B cell (primary cell): ENCODE data around the gene TSPAN9. TPM values are rescaled to one million over a fixed set of nuclear protein-coding genes. Genes with fewer than 3 reads are reported as not detected.

Source experiments
- ATAC-seq: fragments of 200-7000 bp; cut with Tn5 transposase; one replicate; pipeline ENCODE4 v1.10.0; 2021; ENCODE audit warnings: low read depth, mild to moderate bottlenecking, moderate number of reproducible peaks, moderate library complexity
- CTCF ChIA-PET: fragments of 350-600 bp; sonication (Branson Sonifier 250); formaldehyde crosslinking; loops from one replicate; lab custom pipeline; 2021; ENCODE audit warnings: antibody characterized with exemption, inconsistent platforms; lab: Charles Lee
- POLR2A ChIA-PET: fragments of 350-600 bp; sonication (Branson Sonifier 250); formaldehyde crosslinking; loops from one replicate; lab custom pipeline; 2021; ENCODE audit warnings: antibody characterized with exemption; lab: Charles Lee
- DNase-seq: peaks from one replicate; pipeline ENCODE4 v3.0.0; 2013
- H2AFZ ChIP-seq: 2 replicates; pipeline ENCODE4 v1.6.1; 2012; ENCODE audit warnings: mild to moderate bottlenecking, low read depth, low read length; ENCODE audit not compliant: insufficient read depth, poor library complexity, severe bottlenecking
- H3K27ac ChIP-seq, 2 donors: 1 replicate in 1 of 2; 2 replicates in 1 of 2; pipeline ENCODE4 v1.5.1; 2012 to 2013; ENCODE audit warnings: low read length in 2 of 2, mild to moderate bottlenecking in 2 of 2, moderate library complexity in 1 of 2
- H3K27me3 ChIP-seq, 4 experiments: fragments of 200-600 bp in 1 of 4; sonication (generic) in 1 of 4; replicated peaks in 1 of 4; 1 replicate in 2 of 4; 2 replicates in 2 of 4; pipeline versions ENCODE4 v1.6.1 to v1.7.0; 2013 to 2016; ENCODE audit warnings: low read length in 3 of 4, mild to moderate bottlenecking in 2 of 4, mixed read lengths in 1 of 4, moderate library complexity in 1 of 4; ENCODE audit not compliant: insufficient read depth in 4 of 4, control insufficient read depth in 3 of 4; ENCODE audit errors: control extremely low read depth in 1 of 4
- H3K36me3 ChIP-seq, 2 experiments: replicated peaks in 1 of 2; 1 replicate in 1 of 2; 2 replicates in 1 of 2; pipeline versions ENCODE4 v1.6.1 to v1.7.1; 2013; ENCODE audit warnings: low read length in 1 of 2; ENCODE audit not compliant: insufficient read depth in 2 of 2, control insufficient read depth in 1 of 2; ENCODE audit errors: control extremely low read depth in 1 of 2, extremely low read depth in 1 of 2
- H3K4me1 ChIP-seq, 2 donors: fragments of 200-600 bp in 1 of 2; sonication (generic) in 1 of 2; 1 replicate in 1 of 2; 2 replicates in 1 of 2; pipeline versions ENCODE4 v1.5.1 to v1.6.1; 2013 to 2017; ENCODE audit warnings: low read length in 2 of 2; ENCODE audit not compliant: control insufficient read depth in 2 of 2, insufficient read depth in 2 of 2
- H3K4me2 ChIP-seq: replicated peaks from 2 replicates; pipeline ENCODE3; 2012; ENCODE audit warnings: mild to moderate bottlenecking, low read depth, low read length; ENCODE audit not compliant: poor library complexity, severe bottlenecking
- H3K4me3 ChIP-seq, 5 experiments: fragments of 200-600 bp in 1 of 5; sonication (generic) in 1 of 5; 1 replicate in 3 of 5; 2 replicates in 2 of 5; pipeline versions ENCODE4 v1.5.1 to v1.7.0; 2011 to 2016; ENCODE audit warnings: low read length in 4 of 5, mild to moderate bottlenecking in 4 of 5, low read depth in 2 of 5, control low read depth in 1 of 5, moderate library complexity in 1 of 5; ENCODE audit not compliant: insufficient read depth in 1 of 5; ENCODE audit errors: control extremely low read depth in 1 of 5, extremely low read depth in 1 of 5
- H3K79me2 ChIP-seq: fragments of 200-600 bp; sonication (generic); one replicate; pipeline ENCODE4 v1.6.0; 2016; ENCODE audit warnings: low read length; ENCODE audit not compliant: control insufficient read depth, insufficient read depth
- H3K9ac ChIP-seq: fragments of 200-600 bp; sonication (generic); 2 replicates; pipeline ENCODE4 v1.6.1; 2017; ENCODE audit warnings: mild to moderate bottlenecking, low read length, moderate library complexity
- H3K9me3 ChIP-seq, 3 donors: one replicate each; pipeline versions ENCODE4 v1.6.1 to v1.7.1; 2013; ENCODE audit warnings: low read length in 2 of 3; ENCODE audit not compliant: control insufficient read depth in 2 of 3, insufficient read depth in 1 of 3; ENCODE audit errors: control extremely low read depth in 1 of 3
- H4K20me1 ChIP-seq: 2 replicates; pipeline ENCODE4 v1.6.0; 2012; ENCODE audit warnings: mild to moderate bottlenecking, low read length; ENCODE audit not compliant: insufficient read depth, control insufficient read depth, poor library complexity, severe bottlenecking
- H3K27ac Mint-ChIP-seq: one replicate; pipeline ENCODE4 v1.8.0; 2021; ENCODE audit warnings: mixed read lengths
- H3K27me3 Mint-ChIP-seq: one replicate; pipeline ENCODE4 v1.8.0; 2021; ENCODE audit warnings: mixed read lengths
- H3K4me1 Mint-ChIP-seq: one replicate; pipeline ENCODE4 v1.8.0; 2021; ENCODE audit warnings: mixed read lengths
- H3K4me3 Mint-ChIP-seq: one replicate; pipeline ENCODE4 v1.8.0; 2021; ENCODE audit warnings: mixed read lengths
- H3K9me3 Mint-ChIP-seq: one replicate; pipeline ENCODE4 v1.8.0; 2022; ENCODE audit warnings: mixed read lengths; ENCODE audit not compliant: insufficient read depth
- CTCF ChIP-seq: fragments of 200-600 bp; IDR thresholded peaks from one replicate; pipeline ENCODE4 v1.8.0; 2022; ENCODE audit warnings: antibody characterized with exemption, mild to moderate bottlenecking
- EZH2 ChIP-seq: IDR thresholded peaks from 2 replicates; pipeline ENCODE4 v1.6.1; 2012; ENCODE audit warnings: borderline replicate concordance, low read depth, mild to moderate bottlenecking, moderate library complexity, low read length; ENCODE audit not compliant: insufficient read depth, poor library complexity, severe bottlenecking
- WGBS: methylation state at CpG from one replicate; pipeline ENCODE4 v1.1.5; 2013; ENCODE audit warnings: missing lambda C conversion rate; ENCODE audit not compliant: insufficient coverage; 5-methylcytosine and 5-hydroxymethylcytosine counted together
- intact Hi-C: fragments of 100-400 bp; cut with micrococcal nuclease; formaldehyde crosslinking; loops from one replicate; pipeline ENCODE4 v1.10.0; 2022
- polyA plus RNA-seq: library from polyadenylated mRNA; depleted of rRNA; stranded (reverse); fragments of >200 nt; gene quantifications from 2 replicates; pipeline ENCODE4 v1.2.3, GENCODE V29; 2012
- total RNA-seq, 2 donors: library from RNA; stranded (reverse); fragments of 120-200 nt in 1 of 2; gene quantifications; 1 replicate in 1 of 2; 2 replicates in 1 of 2; pipeline versions ENCODE4 v1.2.3 to v1.2.4, GENCODE V29; 2013 to 2022

TSPAN9 gene
- total and polyA plus RNA-seq, 2 donors (not counting 1 experiment from before 2014, with no cell fraction given): 0.15 to 0.37 TPM

GRCh38 chr12:3168223-3169221 is 91.3 kb downstream of the TSPAN9 start:
- Histone ChIP-seq H2AFZ (no peak overlapping the region), H4K20me1 (no peaks in the 10 kb centered on the region), H3K9ac (no peak overlapping the region), H3K79me2 (no peaks in the 10 kb centered on the region), H3K27me3 (peaks cover 0 to 4% (median 0%) of the 10 kb centered on the region in 4 experiments), H3K36me3 (no peaks in the 10 kb centered on the region), H3K4me2 (no peak overlapping the region), H3K27ac (no peak overlapping the region), H3K4me1 (no peaks in the 10 kb centered on the region), H3K4me3 (no peak overlapping the region), H3K9me3 (no peaks in the 10 kb centered on the region)
- ATAC-seq (no peak), DNase-seq (no peak)
- Mint-ChIP-seq H3K27ac (no peak overlapping the region), H3K4me1 (no peaks in the 10 kb centered on the region), H3K4me3 (no peak overlapping the region), H3K27me3 (peaks cover 22% of the 10 kb centered on the region), H3K9me3 (no peaks in the 10 kb centered on the region)
- 87% methylated on average over 16 of the region's 22 CpGs for WGBS
- ChIA-PET POLR2A (no interaction called here), CTCF (interaction anchor here (1.1 kb wide), 1 partner anchor 34 kb away, joined by 3 read pairs; no protein-coding TSS in a partner anchor)
- intact Hi-C loops: no loop called here
- TF ChIP-seq CTCF (no peak), EZH2 (no peak)
